AG10803 (cell line): Measurements from ENCODE around the gene PIK3IP1.

Experiments
- DNase-seq: peaks from one replicate; pipeline ENCODE4 v3.0.0; 2010; ENCODE audit warnings: low read depth
- H3K4me3 ChIP-seq: 2 replicates; pipeline ENCODE4 v1.5.1; 2011; ENCODE audit warnings: mild to moderate bottlenecking, low read length, control low read depth
- TF ChIP-seq, protein P1 (sequence below): conservative IDR thresholded peaks from 2 replicates; pipeline ENCODE4 v1.5.1; 2011; ENCODE audit warnings: mild to moderate bottlenecking, low read length, control low read depth, inconsistent platforms

Gene PIK3IP1, protein sequence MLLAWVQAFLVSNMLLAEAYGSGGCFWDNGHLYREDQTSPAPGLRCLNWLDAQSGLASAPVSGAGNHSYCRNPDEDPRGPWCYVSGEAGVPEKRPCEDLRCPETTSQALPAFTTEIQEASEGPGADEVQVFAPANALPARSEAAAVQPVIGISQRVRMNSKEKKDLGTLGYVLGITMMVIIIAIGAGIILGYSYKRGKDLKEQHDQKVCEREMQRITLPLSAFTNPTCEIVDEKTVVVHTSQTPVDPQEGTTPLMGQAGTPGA

DNA sequence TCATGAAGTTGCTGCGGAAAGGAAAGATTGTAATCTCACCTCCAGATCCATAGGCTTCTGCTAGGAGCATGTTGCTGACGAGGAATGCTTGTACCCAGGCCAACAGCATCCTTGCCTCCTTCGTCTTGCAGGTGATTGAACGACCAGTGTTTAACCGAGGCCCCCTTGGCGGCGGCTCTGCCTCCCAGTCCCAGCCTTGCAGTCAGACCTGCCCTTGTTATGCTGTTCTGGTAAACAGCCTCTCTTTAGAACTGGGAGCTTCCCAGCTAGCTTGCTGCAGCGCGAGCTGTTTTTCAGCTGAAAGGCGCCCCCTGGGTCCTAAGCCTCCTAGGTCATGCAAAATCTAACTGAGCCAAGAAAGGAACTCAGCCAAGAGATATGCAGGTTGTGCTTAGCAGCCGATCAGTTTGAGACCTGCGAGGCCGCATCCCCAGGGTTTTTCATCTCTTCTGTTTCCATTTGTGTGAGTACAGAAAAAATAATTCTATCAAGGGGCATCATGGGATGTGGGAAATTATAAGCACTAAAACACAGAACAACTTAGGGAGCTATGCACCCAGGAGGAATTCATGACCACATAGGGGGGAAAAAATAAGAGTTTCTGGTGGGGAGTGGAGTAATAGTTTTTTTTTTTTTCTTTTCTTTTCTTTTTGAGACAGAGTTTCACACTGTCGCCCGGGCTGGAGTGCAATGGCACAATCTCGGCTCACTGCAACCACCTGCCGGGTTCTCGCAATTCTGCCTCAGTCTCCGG, at the start of gene PIK3IP1:
Gene PIK3IP1 (minus strand): TSS at position 253 of the 754 bp plus-strand sequence. CDS start 144 bp downstream, at position 109.
- DNase-seq = peak; percentile 83
- TF ChIP-seq, protein P1, sequence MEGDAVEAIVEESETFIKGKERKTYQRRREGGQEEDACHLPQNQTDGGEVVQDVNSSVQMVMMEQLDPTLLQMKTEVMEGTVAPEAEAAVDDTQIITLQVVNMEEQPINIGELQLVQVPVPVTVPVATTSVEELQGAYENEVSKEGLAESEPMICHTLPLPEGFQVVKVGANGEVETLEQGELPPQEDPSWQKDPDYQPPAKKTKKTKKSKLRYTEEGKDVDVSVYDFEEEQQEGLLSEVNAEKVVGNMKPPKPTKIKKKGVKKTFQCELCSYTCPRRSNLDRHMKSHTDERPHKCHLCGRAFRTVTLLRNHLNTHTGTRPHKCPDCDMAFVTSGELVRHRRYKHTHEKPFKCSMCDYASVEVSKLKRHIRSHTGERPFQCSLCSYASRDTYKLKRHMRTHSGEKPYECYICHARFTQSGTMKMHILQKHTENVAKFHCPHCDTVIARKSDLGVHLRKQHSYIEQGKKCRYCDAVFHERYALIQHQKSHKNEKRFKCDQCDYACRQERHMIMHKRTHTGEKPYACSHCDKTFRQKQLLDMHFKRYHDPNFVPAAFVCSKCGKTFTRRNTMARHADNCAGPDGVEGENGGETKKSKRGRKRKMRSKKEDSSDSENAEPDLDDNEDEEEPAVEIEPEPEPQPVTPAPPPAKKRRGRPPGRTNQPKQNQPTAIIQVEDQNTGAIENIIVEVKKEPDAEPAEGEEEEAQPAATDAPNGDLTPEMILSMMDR = peak; percentile 64
- H3K4me3 ChIP-seq = peak within 1 kb of the TSS; percentile 91

DNA sequence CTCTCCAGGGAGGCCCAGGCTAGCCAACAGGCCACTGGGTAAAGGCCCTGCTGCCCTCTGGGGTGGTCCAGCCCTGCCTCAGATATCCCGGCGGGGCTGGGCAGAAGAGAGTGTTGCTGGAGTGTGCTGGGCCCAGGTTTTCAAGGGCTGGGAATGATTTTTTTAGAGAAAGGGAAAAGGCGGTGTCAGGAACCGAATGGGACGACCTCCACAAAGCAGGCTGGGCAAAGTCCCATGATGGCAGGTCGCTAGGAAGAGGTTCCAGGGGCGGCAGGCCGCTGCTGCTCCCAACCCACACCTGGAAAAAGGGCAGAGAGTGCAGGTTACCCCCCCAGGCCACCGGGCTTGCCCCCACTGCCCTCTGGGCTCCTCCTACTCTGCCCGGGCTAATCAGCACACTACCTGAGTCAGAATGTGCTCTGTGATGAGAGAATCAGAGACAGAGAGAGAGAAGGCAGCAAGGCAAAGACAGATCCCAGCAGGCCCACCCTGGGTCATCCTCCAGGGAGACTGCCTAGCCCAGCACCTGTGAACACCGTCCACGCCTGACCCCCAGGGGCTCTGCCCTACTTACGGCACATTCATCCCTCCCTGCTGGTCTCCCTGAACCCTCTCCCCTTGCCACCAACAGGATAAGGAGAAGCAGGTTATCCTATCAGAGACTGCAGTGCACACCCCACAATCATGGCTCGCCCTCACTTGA, 49.2 kb upstream of the PIK3IP1 start:
- TF ChIP-seq, protein P1 = no peak
- H3K4me3 ChIP-seq = no peak overlapping the region
- no peak for DNase-seq

DNA sequence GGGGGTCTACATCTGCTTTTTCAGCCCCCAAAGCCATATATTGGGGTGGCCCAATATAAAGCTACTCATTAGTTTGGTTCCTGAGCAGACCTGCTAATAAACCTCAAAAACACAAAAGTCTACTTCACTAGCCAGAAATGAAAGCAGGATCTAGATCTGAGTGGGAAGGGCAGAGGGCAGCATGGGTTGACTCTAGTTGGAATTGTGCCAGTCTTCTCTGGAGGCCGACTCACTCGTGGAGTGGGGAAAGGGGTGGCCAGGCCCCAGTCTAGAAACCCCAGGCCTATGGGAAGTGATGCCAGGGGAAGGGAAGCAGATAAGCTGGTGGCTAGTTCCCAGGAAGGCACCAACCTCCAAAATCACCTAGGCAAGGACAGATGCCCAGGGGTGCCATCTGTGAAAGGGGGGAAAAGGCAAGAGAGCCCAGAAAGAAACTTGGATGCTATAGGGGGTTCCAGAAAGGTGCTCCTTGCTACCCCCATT, 48.5 kb upstream of the PIK3IP1 start:
- DNase-seq = no peak
- TF ChIP-seq, protein P1 = no peak
- H3K4me3 ChIP-seq = no peak overlapping the region

DNA sequence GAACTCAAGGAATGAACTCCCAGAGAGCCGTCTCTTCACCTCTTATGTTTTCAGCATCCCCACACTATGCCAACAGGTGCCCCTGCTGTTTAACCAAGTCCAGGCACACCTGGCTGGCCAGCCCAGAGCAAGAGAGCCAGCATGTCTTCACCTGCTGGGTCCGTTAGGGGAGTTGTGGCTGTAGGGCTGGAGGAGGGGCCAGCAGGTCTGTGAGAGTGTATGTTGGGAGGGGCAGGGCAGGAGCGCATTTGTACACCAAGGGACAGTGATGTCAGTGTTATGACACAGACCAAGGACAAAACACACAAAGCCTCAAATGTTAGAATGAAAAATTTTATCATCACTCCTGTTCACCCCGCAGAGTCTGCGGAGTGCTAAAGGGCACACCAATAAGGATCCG, 48.1 kb upstream of the PIK3IP1 start:
- H3K4me3 ChIP-seq = no peak overlapping the region
- DNase-seq = no peak
- TF ChIP-seq, protein P1 = no peak

DNA sequence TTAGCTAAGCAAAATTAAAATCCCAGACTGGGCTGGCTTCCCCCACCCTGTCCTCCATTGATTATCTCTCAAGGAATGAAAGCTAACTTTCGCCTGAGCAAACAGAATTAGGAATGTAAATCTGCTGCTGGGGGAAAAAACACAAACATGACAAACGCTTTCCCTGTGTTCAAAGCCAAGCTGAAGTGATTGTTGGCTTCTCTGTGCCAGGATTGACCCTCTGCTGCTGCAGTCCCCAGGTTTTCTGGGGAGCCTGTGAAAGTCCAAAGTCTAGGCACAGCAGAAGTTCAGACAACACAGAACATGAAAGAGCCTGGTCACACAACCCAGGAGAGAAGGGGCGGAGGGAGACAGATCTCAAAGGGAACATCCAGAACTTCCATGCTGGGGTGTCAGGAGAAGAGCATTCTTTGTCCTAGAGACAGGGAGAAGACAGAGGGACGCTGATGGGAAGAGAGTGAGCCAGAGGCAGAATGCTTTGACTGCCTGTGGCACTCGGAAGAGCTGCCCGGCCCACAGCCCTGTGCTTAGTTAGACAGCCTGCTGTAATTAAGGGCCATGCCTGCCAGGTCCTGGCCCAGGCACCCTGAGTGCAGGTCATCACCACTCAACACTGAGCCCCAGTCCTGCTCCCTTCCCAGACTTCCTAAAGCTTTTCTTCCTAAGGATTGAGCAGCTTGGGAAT, 47.0 kb upstream of the PIK3IP1 start:
- TF ChIP-seq, protein P1 = no peak
- no peak for DNase-seq
- H3K4me3 ChIP-seq = no peak overlapping the region

DNA sequence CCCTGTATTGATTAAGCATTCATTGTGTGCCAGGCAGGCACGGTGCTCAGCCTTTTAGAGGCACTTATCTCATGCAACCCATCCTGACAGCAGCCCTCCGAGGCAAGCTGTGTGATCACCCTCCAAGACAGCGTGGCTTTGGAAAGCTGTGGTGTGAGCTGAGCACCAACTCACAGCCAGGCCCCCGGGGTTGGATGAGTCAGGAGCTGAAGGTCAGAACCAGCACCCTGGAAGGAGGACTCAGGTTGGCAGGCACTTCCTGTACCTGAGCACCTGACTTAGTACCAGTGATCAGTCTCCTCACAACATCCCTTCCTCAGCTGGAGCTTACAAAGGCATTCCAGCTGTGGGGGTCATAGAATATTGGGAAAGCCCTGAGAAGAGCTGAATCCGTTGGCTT, 44.9 kb upstream of the PIK3IP1 start:
- TF ChIP-seq, protein P1 = no peak
- DNase-seq = no peak
- no peak overlapping the region for H3K4me3 ChIP-seq
